Stimulated activated CD4-positive, alpha-beta T cell treated with anti-CD3 and anti-CD28 coated beads, Interleukin-1b, Interleukin-23, amount 100 ng/mL, for 24 hours (primary cell): ENCODE measurements around the gene PARVB.

Source experiments
- DNase-seq, 4 experiments: peaks; one replicate each; pipeline ENCODE4 v3.0.0-alpha.2; 2020; ENCODE audit warnings: low read depth in 4 of 4, low spot score in 1 of 4

Gene PARVB

GRCh38 chr22:44131989-44132685 lies 108.0 kb downstream of the PARVB start:
- no peak for DNase-seq

DNA sequence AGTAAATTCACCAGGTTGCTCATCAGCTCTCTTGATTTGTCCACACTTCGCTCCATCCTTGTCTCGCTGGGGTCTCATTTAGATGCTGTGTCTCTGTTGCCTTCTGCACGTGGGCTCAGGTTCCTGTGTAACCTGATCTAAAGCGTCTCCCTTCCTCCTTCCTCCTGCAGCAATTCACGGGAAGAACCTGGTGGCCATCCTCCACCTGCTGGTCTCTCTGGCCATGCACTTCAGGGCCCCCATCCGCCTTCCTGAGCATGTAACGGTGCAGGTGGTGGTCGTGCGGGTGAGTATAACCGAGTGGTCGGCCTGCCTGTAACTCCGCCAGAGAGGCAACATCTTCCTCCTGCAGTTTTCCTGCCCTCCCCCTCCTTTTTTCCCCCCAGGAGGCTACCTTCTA lies 108.6 kb downstream of the PARVB start:
- DNase-seq = no peak

- DNase-seq = no peak
Measured at GRCh38 chr22:44133161-44133560, 109.1 kb downstream of the PARVB start.

GRCh38 chr22:44133901-44134571 lies 109.9 kb downstream of the PARVB start:
- no peak for DNase-seq

DNA sequence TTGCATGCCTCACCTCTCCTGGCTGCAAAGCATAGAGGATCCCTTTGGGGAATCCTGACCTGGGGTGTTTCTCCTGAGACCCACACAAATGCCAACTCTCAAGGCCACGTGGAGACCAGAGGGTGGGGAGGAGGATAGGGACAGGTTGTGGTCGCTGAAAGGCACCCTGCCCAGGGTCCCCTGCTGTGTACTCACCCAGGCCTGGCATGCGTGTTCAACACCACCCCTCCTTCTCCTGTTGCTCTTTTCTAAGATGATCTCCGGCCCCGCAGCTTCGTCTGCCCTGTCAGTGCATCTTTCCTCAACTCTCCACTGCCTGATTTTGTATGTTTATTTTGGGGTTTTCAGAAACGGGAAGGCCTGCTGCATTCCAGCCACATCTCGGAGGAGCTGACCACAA lies 112.0 kb downstream of the PARVB start:
- no peak for DNase-seq

DNA sequence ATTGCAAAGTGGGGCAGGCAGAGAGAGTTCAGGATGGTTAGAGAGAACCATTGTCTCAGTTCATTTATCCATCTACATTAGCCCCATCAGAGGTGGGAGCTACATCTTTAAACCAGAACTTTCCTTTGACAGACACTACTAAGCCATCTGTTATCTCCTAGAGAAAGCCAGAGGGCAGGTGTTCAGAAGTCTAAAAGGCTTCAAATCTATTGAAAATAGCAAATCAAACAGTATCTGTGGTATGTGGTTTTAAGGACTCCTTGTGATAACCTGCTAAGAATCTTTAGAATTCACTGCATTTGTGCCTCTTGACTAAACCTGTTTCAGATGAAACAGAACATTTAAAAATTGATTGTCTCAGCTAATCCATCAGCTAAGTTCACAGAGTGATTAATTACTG lies 112.7 kb downstream of the PARVB start:
- DNase-seq = no peak

DNA sequence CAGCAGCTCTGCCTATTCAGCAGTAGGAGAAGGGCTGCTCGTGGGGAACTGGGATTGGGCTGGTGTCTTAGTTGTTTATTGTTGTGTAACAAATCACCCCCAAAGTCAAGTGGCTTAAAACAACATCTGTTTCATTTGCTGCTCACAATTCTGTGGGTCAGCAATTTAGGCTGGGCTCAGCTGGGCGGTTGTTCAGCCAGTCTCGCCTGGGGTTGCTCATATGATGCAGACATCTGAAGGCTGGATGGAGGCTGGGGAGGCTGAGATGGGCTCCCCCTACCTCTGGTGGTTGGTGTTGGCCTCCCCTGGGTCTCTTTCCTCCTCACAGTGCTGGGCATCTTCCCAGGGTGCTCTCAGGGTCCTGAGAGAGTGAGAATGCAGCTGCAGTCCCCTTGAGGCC lies 113.3 kb downstream of the PARVB start:
- no peak for DNase-seq

GRCh38 chr22:44139773-44140172 lies 115.7 kb downstream of the PARVB start:
- DNase-seq = no peak

- DNase-seq = no peak
Measured at GRCh38 chr22:44142421-44143104, 118.5 kb downstream of the PARVB start.

- DNase-seq = no peak
Measured at GRCh38 chr22:44143105-44143474, 119.0 kb downstream of the PARVB start.

DNA sequence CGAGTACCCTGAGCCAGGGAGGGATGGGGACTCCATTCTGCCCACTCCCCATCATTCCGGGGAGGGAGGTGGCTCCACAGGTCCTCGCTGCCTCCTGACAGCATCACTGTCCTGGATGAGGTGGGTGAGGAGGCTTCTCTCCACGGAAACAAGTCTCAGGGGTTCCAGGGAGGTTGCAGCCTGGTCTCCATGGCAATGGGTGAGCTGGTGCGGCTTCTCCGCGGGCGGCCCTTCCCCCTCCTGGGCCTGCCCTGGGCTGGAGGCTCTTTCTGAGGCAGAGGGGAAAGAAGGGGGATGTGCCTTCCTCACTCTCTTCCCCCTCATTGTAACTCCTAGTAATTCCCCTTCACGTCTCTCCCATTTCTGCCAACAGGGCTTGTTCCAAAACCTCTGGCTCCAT lies 119.5 kb downstream of the PARVB start:
- DNase-seq = no peak

DNA sequence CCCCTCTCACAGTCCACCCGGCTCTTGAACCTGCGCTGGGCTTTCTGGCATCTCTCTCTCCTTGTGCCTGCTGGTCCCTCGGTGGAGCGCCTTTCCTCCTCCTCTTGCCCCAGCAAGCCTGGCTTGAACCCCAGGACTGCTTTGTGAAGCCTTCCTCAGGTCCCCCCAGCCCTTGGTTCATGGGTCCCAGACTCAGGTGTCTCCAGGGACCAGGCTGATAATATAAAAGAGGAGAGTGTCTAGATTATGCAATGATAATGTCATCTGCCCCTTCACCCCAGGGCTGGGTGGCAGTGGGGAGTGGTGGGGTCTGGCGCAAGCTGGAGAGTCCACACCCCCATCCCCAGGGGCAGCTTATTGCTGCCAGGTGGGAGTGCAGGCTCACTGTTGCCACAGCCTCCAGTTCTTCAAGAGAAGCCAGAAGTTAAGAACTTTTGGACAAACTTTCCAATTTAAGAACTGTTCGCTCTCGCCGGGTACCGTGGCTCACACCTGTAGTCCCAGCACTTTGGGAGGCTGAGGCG lies 120.0 kb downstream of the PARVB start:
- no peak for DNase-seq

DNA sequence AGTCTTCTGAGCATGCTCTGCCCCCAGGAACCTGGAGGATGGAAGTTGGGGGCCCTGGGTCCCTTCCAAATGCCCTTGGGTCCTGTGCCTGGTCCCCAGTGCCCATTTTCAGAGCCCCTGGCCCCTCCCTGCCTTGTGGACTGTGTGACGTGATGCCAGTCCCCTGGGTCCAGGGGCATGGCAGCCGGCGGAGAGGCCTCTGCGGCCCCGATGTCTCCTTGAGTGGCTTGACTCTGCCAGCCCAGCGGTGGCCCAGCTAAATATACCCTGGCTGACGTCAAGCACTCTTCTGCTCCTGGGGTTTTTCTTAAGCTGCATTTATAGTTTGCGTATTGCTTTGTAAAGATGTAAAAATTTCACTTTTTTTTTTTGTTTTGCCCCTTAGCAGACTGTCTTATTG lies 121.4 kb downstream of the PARVB start:
- no peak for DNase-seq

- no peak for DNase-seq
Measured at GRCh38 chr22:44146088-44146861, 122.2 kb downstream of the PARVB start.

DNA sequence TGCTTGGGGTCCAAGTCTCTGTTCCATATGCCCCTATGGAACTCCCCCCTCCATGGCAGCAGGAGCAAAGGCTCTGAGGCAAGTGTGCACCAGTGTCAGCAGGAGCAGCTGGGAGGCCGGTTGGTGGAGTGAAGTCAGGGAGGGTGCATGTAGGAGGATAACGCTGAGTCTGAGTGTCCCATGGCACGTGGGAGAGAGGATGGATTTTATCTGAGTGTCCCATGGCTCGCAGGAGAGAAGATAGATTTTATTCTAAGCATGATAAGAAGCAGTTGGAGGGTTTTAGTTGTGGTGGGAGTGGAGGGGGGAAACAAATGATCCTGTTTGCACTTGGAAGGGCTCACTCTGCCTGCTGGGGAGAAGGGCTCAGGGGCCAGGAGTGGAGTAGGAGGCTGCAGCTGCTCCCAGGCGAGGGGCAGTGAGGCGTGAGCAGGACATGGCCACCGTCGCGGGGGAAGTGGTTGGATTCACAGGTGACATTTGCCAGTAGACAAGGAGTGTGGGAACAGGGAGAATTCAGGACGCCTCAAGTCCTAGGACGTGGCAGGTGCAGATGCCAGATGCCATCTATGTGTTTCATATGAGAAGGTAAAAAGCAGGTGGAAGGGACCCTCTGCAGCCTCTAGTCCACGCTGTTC lies 123.0 kb downstream of the PARVB start:
- DNase-seq = no peak

GRCh38 chr22:44147821-44148574 lies 123.9 kb downstream of the PARVB start:
- DNase-seq = no peak

DNA sequence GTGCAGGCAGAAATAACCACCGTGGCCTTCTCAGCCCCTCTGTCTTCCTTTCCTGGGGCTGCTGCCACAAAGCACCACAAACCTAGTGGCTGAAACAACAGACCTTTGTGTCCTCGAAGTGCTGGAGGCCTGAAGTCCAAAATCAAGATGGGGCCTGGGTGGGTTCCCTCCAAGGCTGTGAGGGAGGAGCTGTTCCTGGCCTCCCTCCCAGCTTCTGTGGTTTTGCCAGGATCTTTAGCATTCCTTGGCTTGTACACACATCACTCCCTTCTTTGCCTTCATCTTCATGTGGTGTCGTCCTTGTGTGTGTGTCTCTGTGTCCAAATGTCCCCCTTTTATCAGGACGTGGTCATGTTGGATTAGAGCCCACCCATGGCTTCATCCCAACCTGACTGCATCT lies 127.6 kb downstream of the PARVB start:
- no peak for DNase-seq

- DNase-seq = no peak
Measured at GRCh38 chr22:44153710-44154109, 129.6 kb downstream of the PARVB start.

- DNase-seq = no peak
Measured at GRCh38 chr22:44154436-44154942, 130.4 kb downstream of the PARVB start.

GRCh38 chr22:44155115-44155514 lies 131.0 kb downstream of the PARVB start:
- DNase-seq = no peak
